Duodenal mucosa (tissue), 2 donors: ENCODE measurements around the gene RIT2.

ENCODE experiments used
- H3K27ac ChIP-seq: one replicate; pipeline ENCODE4 v1.7.0; 2013; ENCODE audit warnings: low read depth, low read length
- H3K27me3 ChIP-seq, 2 donors: one replicate each; pipeline ENCODE4 v1.7.0; 2013; ENCODE audit warnings: low read length in 2 of 2, control low read depth in 1 of 2; ENCODE audit not compliant: insufficient read depth in 2 of 2, control insufficient read depth in 1 of 2
- H3K36me3 ChIP-seq, 2 donors: one replicate each; pipeline ENCODE4 v1.7.0; 2013; ENCODE audit warnings: low read length in 2 of 2, control low read depth in 1 of 2; ENCODE audit not compliant: insufficient read depth in 2 of 2, control insufficient read depth in 1 of 2
- H3K4me1 ChIP-seq, 2 donors: one replicate each; pipeline ENCODE4 v1.7.0; 2013; ENCODE audit warnings: low read length in 2 of 2, control low read depth in 1 of 2; ENCODE audit not compliant: insufficient read depth in 2 of 2, control insufficient read depth in 1 of 2
- H3K4me3 ChIP-seq, 2 donors: one replicate each; pipeline ENCODE4 v1.7.0; 2013; ENCODE audit warnings: low read length in 2 of 2, low read depth in 1 of 2
- H3K9ac ChIP-seq, 2 donors: one replicate each; pipeline ENCODE4 v1.7.0; 2013; ENCODE audit warnings: low read length in 2 of 2, low read depth in 1 of 2
- H3K9me3 ChIP-seq, 2 donors: one replicate each; pipeline ENCODE4 v1.7.0; 2013; ENCODE audit warnings: low read length in 2 of 2, control low read depth in 1 of 2; ENCODE audit not compliant: control insufficient read depth in 1 of 2

RIT2 gene

DNA sequence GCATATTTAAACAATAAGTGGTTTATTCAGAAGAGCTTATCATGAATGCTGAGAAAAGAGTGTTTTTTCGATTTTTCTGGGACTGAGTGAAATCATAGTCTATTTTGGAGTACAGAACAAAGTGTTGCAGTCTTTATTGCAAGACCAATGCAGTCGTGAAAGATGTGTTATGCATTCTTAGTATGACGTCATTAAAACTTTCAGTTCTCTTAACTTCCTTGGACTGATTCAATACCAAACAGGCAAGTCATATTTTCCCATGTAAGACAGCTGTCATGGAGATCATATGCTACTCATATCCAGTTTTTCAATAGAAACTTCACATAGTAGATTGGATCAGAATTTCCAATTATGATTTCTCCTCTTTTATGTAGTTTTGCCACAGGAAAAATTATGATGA, 92.6 kb downstream of the RIT2 start:
- H3K4me1 ChIP-seq, result no peaks in the 10 kb centered on the region
- H3K36me3 ChIP-seq, result no peaks in the 10 kb centered on the region
- no peaks in the 10 kb centered on the region for H3K27me3 ChIP-seq
- no peak overlapping the region for H3K9ac ChIP-seq
- no peak overlapping the region for H3K4me3 ChIP-seq
- H3K27ac ChIP-seq, result no peak overlapping the region
- H3K9me3 ChIP-seq, result no peaks in the 10 kb centered on the region

DNA sequence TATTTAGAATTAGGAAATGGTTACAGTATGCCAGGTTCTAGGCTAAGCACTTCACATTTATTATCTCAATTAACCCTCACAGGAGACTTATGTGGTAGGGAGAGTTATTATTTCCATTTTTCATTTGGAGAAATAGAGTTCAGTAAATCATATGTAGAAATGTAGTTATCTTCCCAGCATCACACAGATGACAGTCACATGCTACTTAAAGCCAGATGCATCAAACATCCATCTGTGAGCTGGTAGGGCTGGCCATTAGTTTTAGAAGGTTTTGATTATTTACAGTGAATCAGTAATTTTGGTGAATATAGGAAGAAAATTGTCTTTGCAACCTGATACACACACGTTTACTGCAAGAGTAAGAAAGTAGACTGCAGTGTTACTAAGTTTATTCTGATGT, 97.9 kb downstream of the RIT2 start:
- H3K27ac ChIP-seq, result no peak overlapping the region
- H3K4me3 ChIP-seq, result no peak overlapping the region
- no peaks in the 10 kb centered on the region for H3K9me3 ChIP-seq
- no peaks in the 10 kb centered on the region for H3K27me3 ChIP-seq
- H3K36me3 ChIP-seq, result no peaks in the 10 kb centered on the region
- no peak overlapping the region for H3K9ac ChIP-seq
- no peaks in the 10 kb centered on the region for H3K4me1 ChIP-seq

DNA sequence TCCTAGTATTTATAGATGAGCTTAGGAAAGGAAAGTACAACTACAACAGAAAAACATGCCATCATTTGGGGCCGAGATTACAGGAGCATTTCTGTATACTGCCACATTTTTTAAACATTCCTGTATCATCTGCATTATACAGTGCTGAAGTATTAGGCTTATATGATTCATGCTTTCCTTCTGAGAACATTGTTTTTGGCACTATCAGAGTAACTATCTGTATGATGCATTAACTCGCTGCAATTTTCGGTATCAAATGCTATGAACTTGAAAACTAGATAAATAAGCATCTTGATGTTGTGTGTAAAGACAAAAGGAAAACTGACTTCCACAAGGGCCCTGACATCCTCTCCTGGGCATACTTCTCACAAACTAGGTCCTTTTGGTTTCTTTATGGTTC, 102.0 kb downstream of the RIT2 start:
- Histone ChIP-seq H3K27ac (no peak overlapping the region), H3K4me3 (no peak overlapping the region), H3K4me1 (no peaks in the 10 kb centered on the region), H3K9ac (no peak overlapping the region), H3K9me3 (no peaks in the 10 kb centered on the region), H3K27me3 (no peaks in the 10 kb centered on the region), H3K36me3 (no peaks in the 10 kb centered on the region)

DNA sequence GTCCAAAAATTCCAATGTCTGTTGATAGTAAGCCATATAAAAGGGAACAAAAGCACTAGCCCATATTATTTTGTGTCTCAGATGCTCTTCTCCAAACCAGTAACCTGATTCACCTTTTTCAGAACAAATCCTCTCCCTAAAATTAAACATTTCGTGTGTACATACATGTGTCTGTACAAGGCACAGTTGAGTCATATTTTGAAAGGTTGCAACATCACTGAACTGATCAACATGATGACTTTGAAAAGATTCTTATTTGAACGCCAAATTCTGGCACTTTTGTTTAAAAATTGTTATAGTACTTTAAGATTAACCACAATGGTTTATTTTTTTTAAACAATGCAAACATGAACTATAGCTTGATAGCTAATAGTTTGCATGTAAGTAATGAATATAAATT, 102.5 kb downstream of the RIT2 start:
- H3K27me3 ChIP-seq, result no peaks in the 10 kb centered on the region
- no peaks in the 10 kb centered on the region for H3K4me1 ChIP-seq
- H3K9ac ChIP-seq, result no peak overlapping the region
- no peak overlapping the region for H3K4me3 ChIP-seq
- no peak overlapping the region for H3K27ac ChIP-seq
- no peaks in the 10 kb centered on the region for H3K9me3 ChIP-seq
- no peaks in the 10 kb centered on the region for H3K36me3 ChIP-seq

DNA sequence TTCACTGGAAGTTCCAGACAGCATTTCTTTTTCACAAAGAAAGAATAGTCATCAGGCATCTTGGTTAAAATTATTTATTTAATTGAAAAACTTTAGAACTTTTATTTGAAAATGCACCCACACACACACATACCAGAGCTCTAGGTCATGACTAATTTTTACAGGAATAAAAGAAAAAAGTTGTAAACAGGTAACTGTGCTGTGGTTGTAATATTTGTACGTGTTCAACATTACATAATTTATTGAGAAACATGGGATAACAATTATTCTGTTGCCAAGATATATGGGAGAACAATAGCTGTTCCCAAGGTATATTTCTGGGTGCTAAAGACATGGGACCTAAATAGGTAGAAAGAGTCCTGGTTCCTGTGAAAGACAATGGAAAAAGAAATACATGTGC, 104.9 kb downstream of the RIT2 start:
- Histone ChIP-seq H3K27me3 (no peaks in the 10 kb centered on the region), H3K4me1 (no peaks in the 10 kb centered on the region), H3K9ac (no peak overlapping the region), H3K36me3 (no peaks in the 10 kb centered on the region), H3K9me3 (no peaks in the 10 kb centered on the region), H3K27ac (no peak overlapping the region), H3K4me3 (no peak overlapping the region)

DNA sequence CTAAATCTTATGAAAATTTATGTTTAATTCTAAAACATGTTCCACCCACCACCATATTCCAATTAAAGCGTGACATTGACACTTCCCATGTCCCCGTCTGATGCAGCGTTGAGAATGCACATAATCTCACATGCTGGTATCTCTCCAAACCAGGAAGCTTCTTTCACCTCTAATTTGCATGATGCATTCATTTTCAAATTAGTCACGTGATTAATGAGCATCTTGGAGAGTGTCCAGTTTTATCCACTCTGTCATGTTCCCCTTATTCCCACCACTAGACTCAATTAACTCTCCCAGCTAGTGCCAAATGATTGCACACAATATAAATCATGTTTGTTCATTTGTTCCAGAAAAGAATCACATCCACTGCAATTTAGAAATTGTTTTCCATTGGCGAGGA, 105.8 kb downstream of the RIT2 start:
- Histone ChIP-seq H3K9ac (no peak overlapping the region), H3K9me3 (no peaks in the 10 kb centered on the region), H3K4me3 (no peak overlapping the region), H3K36me3 (no peaks in the 10 kb centered on the region), H3K4me1 (no peaks in the 10 kb centered on the region), H3K27me3 (no peaks in the 10 kb centered on the region), H3K27ac (no peak overlapping the region)

DNA sequence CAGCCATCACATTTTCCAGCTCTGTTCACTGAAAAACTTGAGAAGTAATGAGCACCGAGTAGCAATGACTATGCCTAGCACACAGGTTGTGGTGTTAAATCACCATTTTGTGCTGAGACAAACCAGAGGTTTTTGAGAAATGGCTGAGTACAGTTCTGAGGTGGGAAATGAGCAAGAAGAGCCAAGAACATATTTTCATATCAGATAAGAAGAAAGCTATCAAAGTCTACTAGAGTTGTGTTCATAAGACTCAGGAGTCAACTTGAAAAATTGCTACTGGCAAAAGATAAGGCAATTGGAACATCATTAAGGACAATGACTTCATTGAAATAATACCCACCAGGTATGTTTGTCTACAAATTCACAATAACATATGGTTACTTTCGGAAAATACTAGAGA, 108.1 kb downstream of the RIT2 start:
- H3K9ac ChIP-seq, result no peak overlapping the region
- no peak overlapping the region for H3K27ac ChIP-seq
- H3K9me3 ChIP-seq, result no peaks in the 10 kb centered on the region
- H3K4me1 ChIP-seq, result no peaks in the 10 kb centered on the region
- no peaks in the 10 kb centered on the region for H3K27me3 ChIP-seq
- H3K36me3 ChIP-seq, result no peaks in the 10 kb centered on the region
- no peak overlapping the region for H3K4me3 ChIP-seq

DNA sequence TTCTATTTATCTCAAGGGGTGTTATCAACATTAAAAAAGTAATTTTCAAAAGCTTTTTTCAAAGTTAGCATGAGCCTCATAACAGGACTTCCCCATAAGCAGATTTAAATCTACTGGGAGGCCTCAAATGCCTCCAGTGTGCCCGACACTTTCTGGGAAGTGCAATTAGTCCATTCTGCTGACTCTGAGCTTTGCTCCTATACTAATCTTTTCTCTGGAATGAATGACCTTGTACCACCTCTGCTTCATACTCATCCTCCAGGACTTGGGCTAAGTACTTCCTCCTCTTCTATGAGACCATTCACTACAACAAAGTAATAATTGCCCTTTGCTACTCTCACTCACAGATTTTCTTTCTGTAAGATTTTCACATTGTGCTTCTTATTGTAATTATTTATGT, 111.1 kb downstream of the RIT2 start:
- H3K4me1 ChIP-seq, result no peaks in the 10 kb centered on the region
- H3K9ac ChIP-seq, result no peak overlapping the region
- no peak overlapping the region for H3K4me3 ChIP-seq
- H3K9me3 ChIP-seq, result no peaks in the 10 kb centered on the region
- H3K36me3 ChIP-seq, result no peaks in the 10 kb centered on the region
- H3K27me3 ChIP-seq, result no peaks in the 10 kb centered on the region
- no peak overlapping the region for H3K27ac ChIP-seq

DNA sequence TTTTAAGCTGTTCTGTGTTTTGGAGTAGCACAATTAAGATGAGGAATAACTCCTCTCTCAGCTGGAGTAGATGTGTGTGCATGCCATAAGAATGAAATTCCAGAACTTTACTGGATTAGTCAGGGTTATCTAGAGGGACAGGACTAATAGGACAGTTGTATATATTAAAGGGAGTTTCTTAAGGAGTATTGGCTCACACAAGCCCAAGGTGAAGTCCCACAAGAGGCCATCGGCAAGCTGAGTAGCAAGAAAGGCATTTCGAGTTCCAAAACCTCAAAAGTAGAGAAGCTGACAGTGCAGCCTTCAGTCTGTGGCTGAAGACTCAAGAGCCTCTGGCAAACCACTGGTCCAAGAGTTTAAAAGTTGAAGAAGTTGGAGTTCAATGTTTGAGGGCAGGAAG, 113.7 kb downstream of the RIT2 start:
- no peaks in the 10 kb centered on the region for H3K27me3 ChIP-seq
- H3K4me1 ChIP-seq, result no peaks in the 10 kb centered on the region
- H3K36me3 ChIP-seq, result no peaks in the 10 kb centered on the region
- no peak overlapping the region for H3K27ac ChIP-seq
- no peak overlapping the region for H3K9ac ChIP-seq
- no peak overlapping the region for H3K4me3 ChIP-seq
- H3K9me3 ChIP-seq, result no peaks in the 10 kb centered on the region

DNA sequence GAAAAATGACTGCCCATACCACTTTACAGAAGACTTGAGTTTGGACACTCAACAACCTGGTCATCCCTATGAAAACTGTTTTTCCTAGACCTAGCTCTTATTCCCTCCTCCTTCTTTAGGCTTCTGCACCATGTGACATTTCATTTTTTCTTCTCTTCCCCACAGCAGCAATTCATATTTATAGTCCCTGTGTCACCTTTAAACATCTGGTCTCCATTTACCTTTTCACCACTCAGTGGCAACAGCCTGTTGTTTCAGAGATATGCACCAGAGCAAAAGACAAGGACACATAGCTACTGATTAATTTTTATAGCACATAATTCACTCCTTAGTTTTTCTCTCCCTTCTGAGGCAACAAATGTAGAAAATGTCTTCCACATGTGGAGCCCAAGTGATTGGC, 118.7 kb downstream of the RIT2 start:
- H3K4me1 ChIP-seq, result no peaks in the 10 kb centered on the region
- H3K9ac ChIP-seq, result no peak overlapping the region
- no peaks in the 10 kb centered on the region for H3K27me3 ChIP-seq
- H3K27ac ChIP-seq, result no peak overlapping the region
- no peaks in the 10 kb centered on the region for H3K36me3 ChIP-seq
- no peak overlapping the region for H3K4me3 ChIP-seq
- H3K9me3 ChIP-seq, result no peaks in the 10 kb centered on the region

DNA sequence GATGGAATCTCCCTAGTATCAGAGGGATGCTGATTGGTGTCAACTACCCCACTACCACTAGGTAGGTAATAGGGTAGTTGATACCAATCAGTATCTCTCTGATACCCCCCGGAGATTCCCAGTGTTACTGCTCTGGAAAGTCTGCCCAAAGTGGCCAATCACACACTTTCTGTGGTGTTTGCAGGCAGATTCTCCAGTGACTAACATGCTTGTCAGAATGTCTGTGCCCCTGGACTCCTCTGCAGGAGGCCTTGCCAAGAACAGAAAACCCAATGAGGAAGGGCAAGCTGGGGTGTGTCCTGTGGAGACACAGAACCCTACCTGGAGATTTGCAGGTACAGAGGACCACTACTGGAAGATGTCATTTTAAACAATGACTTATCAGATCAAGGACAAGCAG, 135.1 kb downstream of the RIT2 start:
- Histone ChIP-seq H3K9ac (no peak overlapping the region), H3K27me3 (no peaks in the 10 kb centered on the region), H3K4me1 (no peaks in the 10 kb centered on the region), H3K4me3 (no peak overlapping the region), H3K27ac (no peak overlapping the region), H3K36me3 (no peaks in the 10 kb centered on the region), H3K9me3 (no peaks in the 10 kb centered on the region)
